Fibroblast of skin of back (primary cell): Measurements from ENCODE around the gene IGFBP7.
"Not testable (repeated sequence)": the region's sequence is repeated elsewhere in the genome, so short reads cannot be mapped to it uniquely, and the experiment has no call there.

Experiments used
- DNase-seq: peaks from one replicate; pipeline ENCODE4 v3.0.0-alpha.2; 2013

Gene IGFBP7

GRCh38 chr4:57068237-57068981 is 41.8 kb downstream of the IGFBP7 start:
- DNase-seq = peak; percentile 56

- DNase-seq = peak; percentile 61
These were observed 44.3 kb downstream of the IGFBP7 start for GRCh38 chr4:57065730-57066482.

- peak; percentile 99 for DNase-seq
These were observed 45.1 kb downstream of the IGFBP7 start for GRCh38 chr4:57064811-57065711.

GRCh38 chr4:57064120-57064519 is 46.1 kb downstream of the IGFBP7 start:
- no peak for DNase-seq

GRCh38 chr4:57063518-57063917 is 46.7 kb downstream of the IGFBP7 start:
- no peak for DNase-seq

- DNase-seq = peak; percentile 80
These were observed 48.8 kb downstream of the IGFBP7 start for GRCh38 chr4:57061395-57061794.

GRCh38 chr4:57060717-57061067 is 49.5 kb downstream of the IGFBP7 start:
- DNase-seq = not testable (repeated sequence)

- DNase-seq = no peak
These were observed 50.1 kb downstream of the IGFBP7 start for GRCh38 chr4:57059890-57060716.

GRCh38 chr4:57055886-57056285 is 54.3 kb downstream of the IGFBP7 start:
- no peak for DNase-seq

- DNase-seq = peak; percentile 88
These were observed 56.7 kb downstream of the IGFBP7 start for GRCh38 chr4:57053508-57053907.

GRCh38 chr4:57051524-57051923 is 58.7 kb downstream of the IGFBP7 start:
- no peak for DNase-seq

GRCh38 chr4:57051095-57051494 is 59.1 kb downstream of the IGFBP7 start:
- DNase-seq = no peak

- peak; percentile 79 for DNase-seq
These were observed 61.4 kb downstream of the IGFBP7 start for GRCh38 chr4:57048590-57049304.

GRCh38 chr4:57047046-57047445 is 63.1 kb downstream of the IGFBP7 start:
- DNase-seq = not testable (repeated sequence)

- DNase-seq = peak; percentile 93
These were observed 65.2 kb downstream of the IGFBP7 start for GRCh38 chr4:57044996-57045395.

GRCh38 chr4:57044279-57044678 is 65.9 kb downstream of the IGFBP7 start:
- peak; percentile 86 for DNase-seq

GRCh38 chr4:57043347-57044251 is 66.6 kb downstream of the IGFBP7 start:
- DNase-seq = peak; percentile 87

- DNase-seq = peak; percentile 76
These were observed 67.4 kb downstream of the IGFBP7 start for GRCh38 chr4:57042711-57043169.

- no peak for DNase-seq
These were observed 69.2 kb downstream of the IGFBP7 start for GRCh38 chr4:57041020-57041419.

- DNase-seq = no peak
These were observed 69.7 kb downstream of the IGFBP7 start for GRCh38 chr4:57040510-57040909.
